ENCODE results near the gene LRRFIP2. TPM values are rescaled to one million over a fixed set of nuclear protein-coding genes. Genes with fewer than 3 reads are reported as not detected.
"Not testable (repeated sequence)": the region's sequence is repeated elsewhere in the genome, so short reads cannot be mapped to it uniquely, and the experiment has no call there.

The LRRFIP2 gene
- total RNA-seq, 1 donor from 2014 or later, result 68.5 TPM

DNA sequence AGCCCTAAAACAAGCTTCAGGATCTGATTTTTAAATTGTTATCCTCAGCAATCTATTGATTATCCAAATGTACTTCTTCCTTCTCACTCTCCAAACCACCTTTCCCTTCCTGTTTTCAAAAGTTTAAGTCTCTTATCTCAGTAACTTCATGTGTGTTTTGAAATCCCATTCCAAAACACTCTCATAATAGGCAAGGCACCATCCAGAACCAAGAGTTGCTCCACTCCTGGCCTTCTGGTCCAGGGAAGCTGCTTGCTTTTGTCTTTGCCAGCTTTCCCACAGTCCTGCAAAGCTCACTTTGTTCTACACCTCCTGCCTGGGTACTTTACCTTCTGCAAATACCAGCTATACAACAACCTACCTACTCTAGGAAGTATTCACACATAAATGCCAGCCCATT is 117.6 kb downstream of the LRRFIP2 start:
- no peak for DNase-seq (ENCODE audit: extremely low spot score, unreplicated experiment)
- H3K4me3 Mint-ChIP-seq, result no peak overlapping the region
- H3K9me3 Mint-ChIP-seq, result no peaks in the 10 kb centered on the region
- peaks cover 15% of the 10 kb centered on the region for H3K4me1 Mint-ChIP-seq (ENCODE audit: unreplicated experiment)
- H3K27ac Mint-ChIP-seq, result no peak overlapping the region
- peaks cover 47% of the 10 kb centered on the region for H3K36me3 Mint-ChIP-seq
- TF ChIP-seq CTCF (conservative IDR thresholded peaks at IDR 0.05), result no peak
- H3K27me3 Mint-ChIP-seq, result no peaks in the 10 kb centered on the region

GRCh38 chr3:37055077-37055476 is 119.3 kb downstream of the LRRFIP2 start:
- H3K4me1 Mint-ChIP-seq (ENCODE audit: unreplicated experiment), result peaks cover 15% of the 10 kb centered on the region
- peaks cover 42% of the 10 kb centered on the region for H3K36me3 Mint-ChIP-seq
- not testable (repeated sequence) for H3K9me3 Mint-ChIP-seq; H3K27me3 Mint-ChIP-seq; DNase-seq (ENCODE audit: extremely low spot score, unreplicated experiment); H3K4me3 Mint-ChIP-seq; H3K27ac Mint-ChIP-seq

GRCh38 chr3:37054370-37054769 is 120.0 kb downstream of the LRRFIP2 start:
- peak overlapping the region; percentile 34 for H3K27ac Mint-ChIP-seq
- H3K36me3 Mint-ChIP-seq, result peaks cover 45% of the 10 kb centered on the region
- TF ChIP-seq CTCF (conservative IDR thresholded peaks at IDR 0.05), result no peak
- no peaks in the 10 kb centered on the region for H3K9me3 Mint-ChIP-seq
- DNase-seq (ENCODE audit: extremely low spot score, unreplicated experiment), result no peak
- H3K27me3 Mint-ChIP-seq, result no peaks in the 10 kb centered on the region
- H3K4me3 Mint-ChIP-seq, result no peak overlapping the region
- H3K4me1 Mint-ChIP-seq (ENCODE audit: unreplicated experiment), result peaks cover 15% of the 10 kb centered on the region

DNA sequence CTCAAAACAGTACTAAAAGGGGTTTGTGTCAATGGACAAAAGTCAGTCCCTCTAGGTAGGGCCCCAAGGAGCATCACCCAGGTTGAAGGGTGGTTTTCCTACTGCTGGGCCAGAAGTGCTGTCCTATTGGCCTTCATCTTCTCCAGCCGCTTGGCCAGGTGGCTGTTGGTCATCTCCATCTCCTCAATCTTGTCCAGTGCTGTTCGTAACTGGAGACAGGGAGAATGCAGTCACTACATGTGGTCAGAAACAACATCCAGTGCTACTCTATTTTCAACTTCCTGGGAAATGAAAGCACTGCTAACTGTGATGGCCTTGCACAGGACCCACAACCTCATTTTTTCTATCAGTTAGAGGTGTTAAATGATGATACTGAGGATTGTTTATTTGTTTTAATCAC is 120.6 kb downstream of the LRRFIP2 start:
- Mint-ChIP-seq H3K27me3 (no peaks in the 10 kb centered on the region), H3K36me3 (peaks cover 49% of the 10 kb centered on the region), H3K9me3 (no peaks in the 10 kb centered on the region), H3K27ac (no peak overlapping the region), H3K4me1 (ENCODE audit: unreplicated experiment) (peaks cover 15% of the 10 kb centered on the region), H3K4me3 (no peak overlapping the region)
- no peak for DNase-seq (ENCODE audit: extremely low spot score, unreplicated experiment)
- TF ChIP-seq CTCF (conservative IDR thresholded peaks at IDR 0.05), result no peak

DNA sequence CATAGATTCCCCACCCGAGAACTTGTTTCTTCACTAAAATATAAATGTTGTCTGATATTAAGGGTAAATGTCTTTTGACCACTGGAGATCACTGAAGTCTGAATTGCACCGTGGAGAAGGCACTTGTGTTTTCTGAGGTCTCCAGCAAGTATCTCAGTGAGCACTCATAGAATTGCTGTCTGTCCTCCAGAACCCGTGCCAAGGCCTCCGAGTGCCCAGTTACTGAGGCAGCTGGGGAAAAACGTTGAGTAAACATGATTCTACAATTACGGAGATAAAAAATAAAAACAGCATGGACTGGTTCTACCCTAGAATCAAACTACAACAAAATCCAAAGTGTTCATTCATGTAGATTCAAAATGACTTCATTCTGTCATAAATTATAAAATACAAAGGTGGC is 121.0 kb downstream of the LRRFIP2 start:
- Mint-ChIP-seq H3K9me3 (no peaks in the 10 kb centered on the region), H3K36me3 (peaks cover 50% of the 10 kb centered on the region), H3K4me1 (ENCODE audit: unreplicated experiment) (peaks cover 15% of the 10 kb centered on the region), H3K27me3 (no peaks in the 10 kb centered on the region), H3K4me3 (no peak overlapping the region), H3K27ac (no peak overlapping the region)
- no peak for TF ChIP-seq CTCF (conservative IDR thresholded peaks at IDR 0.05)
- no peak for DNase-seq (ENCODE audit: extremely low spot score, unreplicated experiment)

DNA sequence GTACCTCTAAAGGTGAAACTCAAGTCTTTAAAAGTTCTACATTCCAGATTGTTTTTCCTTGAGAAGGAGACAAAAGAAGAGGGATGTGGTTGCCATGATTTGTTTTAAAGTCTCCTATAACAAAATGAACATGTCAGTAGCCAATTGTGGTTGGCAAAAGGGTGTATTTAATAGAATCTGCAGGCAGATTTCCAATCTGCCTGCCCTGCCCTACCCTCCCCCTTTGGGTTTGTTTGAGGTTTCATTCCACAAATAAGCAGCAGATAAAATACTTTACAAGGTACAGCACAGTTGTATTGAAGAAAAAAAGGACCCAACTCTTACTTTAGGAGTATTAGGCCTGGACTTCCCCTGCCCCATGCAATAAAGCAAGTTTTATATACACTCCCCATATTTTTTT is 121.5 kb downstream of the LRRFIP2 start:
- H3K4me1 Mint-ChIP-seq (ENCODE audit: unreplicated experiment), result peaks cover 15% of the 10 kb centered on the region
- H3K36me3 Mint-ChIP-seq, result peaks cover 55% of the 10 kb centered on the region
- H3K27ac Mint-ChIP-seq, result no peak overlapping the region
- no peak overlapping the region for H3K4me3 Mint-ChIP-seq
- H3K9me3 Mint-ChIP-seq, result no peaks in the 10 kb centered on the region
- no peak for TF ChIP-seq CTCF (conservative IDR thresholded peaks at IDR 0.05)
- no peaks in the 10 kb centered on the region for H3K27me3 Mint-ChIP-seq
- no peak for DNase-seq (ENCODE audit: extremely low spot score, unreplicated experiment)
